WTC11 (cell line): ENCODE measurements around the gene TCF21.
A peak's percentile ranks its signal among the peaks of the same experiment; 100 is the strongest.

Experiments
- CBFB ChIP-seq: sonication (generic); formaldehyde crosslinking; IDR thresholded peaks from 2 replicates; pipeline ENCODE4 v1.8.1; 2022; ENCODE audit warnings: mild to moderate bottlenecking, low read depth, missing genetic modification reagents
- FOXJ3 ChIP-seq: sonication (generic); formaldehyde crosslinking; IDR thresholded peaks from 2 replicates; pipeline ENCODE4 v1.9.0; 2021; ENCODE audit warnings: missing genetic modification reagents, mild to moderate bottlenecking, borderline replicate concordance
- GABPB1 ChIP-seq: sonication (generic); formaldehyde crosslinking; IDR thresholded peaks from 2 replicates; pipeline ENCODE4 v1.8.1; 2023; ENCODE audit warnings: mild to moderate bottlenecking, missing genetic modification reagents
- NR3C1 ChIP-seq: sonication (generic); formaldehyde crosslinking; conservative IDR thresholded peaks from 2 replicates; pipeline ENCODE4 v1.8.1; 2023; ENCODE audit warnings: low read depth, mild to moderate bottlenecking, missing genetic modification reagents
- SMAD3 ChIP-seq: sonication (generic); formaldehyde crosslinking; IDR thresholded peaks from 2 replicates; pipeline ENCODE4 v1.8.0; 2022; ENCODE audit warnings: missing genetic modification reagents, mild to moderate bottlenecking, borderline replicate concordance
- SP1 ChIP-seq: sonication (generic); formaldehyde crosslinking; conservative IDR thresholded peaks from 2 replicates; pipeline ENCODE4 v1.8.1; 2022; ENCODE audit warnings: missing genetic modification reagents
- TEAD4 ChIP-seq: sonication (generic); formaldehyde crosslinking; IDR thresholded peaks from 2 replicates; pipeline ENCODE4 v1.8.0; 2022; ENCODE audit warnings: mild to moderate bottlenecking, missing genetic modification reagents
- USF2 ChIP-seq: sonication (generic); formaldehyde crosslinking; IDR thresholded peaks from 2 replicates; pipeline ENCODE4 v1.8.1; 2023; ENCODE audit warnings: mild to moderate bottlenecking, missing genetic modification reagents, moderate library complexity
- ZNF232 ChIP-seq: sonication (generic); formaldehyde crosslinking; IDR thresholded peaks from 2 replicates; pipeline ENCODE4 v1.8.0; 2022; ENCODE audit warnings: mild to moderate bottlenecking, missing genetic modification reagents
- ZNF281 ChIP-seq: sonication (generic); formaldehyde crosslinking; IDR thresholded peaks from 2 replicates; pipeline ENCODE4 v1.8.0; 2023; ENCODE audit warnings: mild to moderate bottlenecking, missing genetic modification reagents
- TF ChIP-seq, protein P1 (sequence below): fragments of 200-600 bp; IDR thresholded peaks from 2 replicates; pipeline ENCODE4 v1.8.0; 2022; ENCODE audit warnings: antibody characterized with exemption
- TF ChIP-seq, protein P2 (sequence below): sonication (generic); formaldehyde crosslinking; IDR thresholded peaks from 2 replicates; pipeline ENCODE4 v1.8.0; 2023; ENCODE audit warnings: missing genetic modification reagents
- TF ChIP-seq, protein P3 (sequence below): sonication (generic); formaldehyde crosslinking; IDR thresholded peaks from 2 replicates; pipeline ENCODE4 v1.8.0; 2022; ENCODE audit warnings: mild to moderate bottlenecking, missing genetic modification reagents

- no peak for TF ChIP-seq SMAD3 (CRISPR knock-in tag)
- TF ChIP-seq, protein P1, sequence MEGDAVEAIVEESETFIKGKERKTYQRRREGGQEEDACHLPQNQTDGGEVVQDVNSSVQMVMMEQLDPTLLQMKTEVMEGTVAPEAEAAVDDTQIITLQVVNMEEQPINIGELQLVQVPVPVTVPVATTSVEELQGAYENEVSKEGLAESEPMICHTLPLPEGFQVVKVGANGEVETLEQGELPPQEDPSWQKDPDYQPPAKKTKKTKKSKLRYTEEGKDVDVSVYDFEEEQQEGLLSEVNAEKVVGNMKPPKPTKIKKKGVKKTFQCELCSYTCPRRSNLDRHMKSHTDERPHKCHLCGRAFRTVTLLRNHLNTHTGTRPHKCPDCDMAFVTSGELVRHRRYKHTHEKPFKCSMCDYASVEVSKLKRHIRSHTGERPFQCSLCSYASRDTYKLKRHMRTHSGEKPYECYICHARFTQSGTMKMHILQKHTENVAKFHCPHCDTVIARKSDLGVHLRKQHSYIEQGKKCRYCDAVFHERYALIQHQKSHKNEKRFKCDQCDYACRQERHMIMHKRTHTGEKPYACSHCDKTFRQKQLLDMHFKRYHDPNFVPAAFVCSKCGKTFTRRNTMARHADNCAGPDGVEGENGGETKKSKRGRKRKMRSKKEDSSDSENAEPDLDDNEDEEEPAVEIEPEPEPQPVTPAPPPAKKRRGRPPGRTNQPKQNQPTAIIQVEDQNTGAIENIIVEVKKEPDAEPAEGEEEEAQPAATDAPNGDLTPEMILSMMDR, result peak; percentile 73
- TF ChIP-seq ZNF281 (CRISPR knock-in tag), result no peak
- TF ChIP-seq TEAD4 (CRISPR knock-in tag), result no peak
- TF ChIP-seq ZNF232 (CRISPR knock-in tag), result no peak
- TF ChIP-seq, protein P2, sequence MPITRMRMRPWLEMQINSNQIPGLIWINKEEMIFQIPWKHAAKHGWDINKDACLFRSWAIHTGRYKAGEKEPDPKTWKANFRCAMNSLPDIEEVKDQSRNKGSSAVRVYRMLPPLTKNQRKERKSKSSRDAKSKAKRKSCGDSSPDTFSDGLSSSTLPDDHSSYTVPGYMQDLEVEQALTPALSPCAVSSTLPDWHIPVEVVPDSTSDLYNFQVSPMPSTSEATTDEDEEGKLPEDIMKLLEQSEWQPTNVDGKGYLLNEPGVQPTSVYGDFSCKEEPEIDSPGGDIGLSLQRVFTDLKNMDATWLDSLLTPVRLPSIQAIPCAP (CRISPR knock-in tag), result no peak
- no peak for TF ChIP-seq FOXJ3 (CRISPR knock-in tag)
- no peak for TF ChIP-seq NR3C1 (CRISPR knock-in tag)
- no peak for TF ChIP-seq CBFB (CRISPR knock-in tag)
- TF ChIP-seq, protein P3, sequence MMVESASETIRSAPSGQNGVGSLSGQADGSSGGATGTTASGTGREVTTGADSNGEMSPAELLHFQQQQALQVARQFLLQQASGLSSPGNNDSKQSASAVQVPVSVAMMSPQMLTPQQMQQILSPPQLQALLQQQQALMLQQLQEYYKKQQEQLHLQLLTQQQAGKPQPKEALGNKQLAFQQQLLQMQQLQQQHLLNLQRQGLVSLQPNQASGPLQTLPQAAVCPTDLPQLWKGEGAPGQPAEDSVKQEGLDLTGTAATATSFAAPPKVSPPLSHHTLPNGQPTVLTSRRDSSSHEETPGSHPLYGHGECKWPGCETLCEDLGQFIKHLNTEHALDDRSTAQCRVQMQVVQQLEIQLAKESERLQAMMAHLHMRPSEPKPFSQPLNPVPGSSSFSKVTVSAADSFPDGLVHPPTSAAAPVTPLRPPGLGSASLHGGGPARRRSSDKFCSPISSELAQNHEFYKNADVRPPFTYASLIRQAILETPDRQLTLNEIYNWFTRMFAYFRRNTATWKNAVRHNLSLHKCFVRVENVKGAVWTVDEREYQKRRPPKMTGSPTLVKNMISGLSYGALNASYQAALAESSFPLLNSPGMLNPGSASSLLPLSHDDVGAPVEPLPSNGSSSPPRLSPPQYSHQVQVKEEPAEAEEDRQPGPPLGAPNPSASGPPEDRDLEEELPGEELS (CRISPR knock-in tag), result no peak
- no peak for TF ChIP-seq USF2 (CRISPR knock-in tag)
- no peak for TF ChIP-seq SP1 (CRISPR knock-in tag)
- no peak for TF ChIP-seq GABPB1 (CRISPR knock-in tag)
These were observed 32.4 kb downstream of the TCF21 start for GRCh38 chr6:133921249-133921859.
